CD4-positive, alpha-beta T cell treated with Interleukin-6 at 100 ng/mL for 8 hours (primary cell): Measurements from ENCODE around the gene TTC14.

ENCODE experiments used
- DNase-seq: peaks from one replicate; pipeline ENCODE4 v3.0.0-alpha.2; 2020; ENCODE audit warnings: mixed read lengths, low spot score

The TTC14 gene

DNA sequence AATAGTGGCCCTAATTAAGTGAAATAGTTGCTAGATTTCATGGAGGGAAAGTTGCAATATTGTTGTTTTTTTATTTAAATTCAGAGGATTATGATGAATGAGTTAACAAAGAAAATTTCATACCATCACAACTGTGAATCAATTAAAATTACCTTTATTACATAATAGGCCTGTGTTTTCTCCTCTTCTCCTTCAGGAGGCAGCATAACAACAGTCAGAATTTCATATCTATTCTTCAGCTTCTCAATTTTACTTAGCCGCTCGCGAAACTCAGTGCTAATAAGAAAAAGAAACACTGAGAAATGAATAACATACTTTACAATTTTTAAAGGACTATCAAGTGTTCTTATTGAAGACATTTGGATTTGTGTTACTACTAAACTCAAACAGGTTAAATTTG, 29.4 kb downstream of the TTC14 start:
- no peak for DNase-seq

DNA sequence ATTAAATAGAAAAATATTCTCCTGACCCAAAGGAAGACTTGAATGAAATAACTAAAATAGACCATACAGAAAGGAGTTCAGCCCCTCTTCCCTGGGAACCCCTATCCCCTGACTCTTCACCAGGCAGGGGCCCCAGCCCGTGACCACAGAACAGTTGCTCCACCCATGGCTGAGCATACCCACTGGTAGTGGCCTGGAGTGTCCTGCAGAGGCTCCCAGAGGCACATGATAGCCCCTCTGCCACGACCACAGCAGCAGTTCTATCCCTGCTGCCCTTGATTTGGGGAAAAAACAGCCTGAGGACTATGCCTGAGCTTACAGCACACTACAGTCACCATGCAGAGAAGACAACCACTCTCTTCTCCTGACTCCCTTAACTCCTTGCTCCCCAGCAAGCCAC, 31.8 kb downstream of the TTC14 start:
- DNase-seq = no peak

DNA sequence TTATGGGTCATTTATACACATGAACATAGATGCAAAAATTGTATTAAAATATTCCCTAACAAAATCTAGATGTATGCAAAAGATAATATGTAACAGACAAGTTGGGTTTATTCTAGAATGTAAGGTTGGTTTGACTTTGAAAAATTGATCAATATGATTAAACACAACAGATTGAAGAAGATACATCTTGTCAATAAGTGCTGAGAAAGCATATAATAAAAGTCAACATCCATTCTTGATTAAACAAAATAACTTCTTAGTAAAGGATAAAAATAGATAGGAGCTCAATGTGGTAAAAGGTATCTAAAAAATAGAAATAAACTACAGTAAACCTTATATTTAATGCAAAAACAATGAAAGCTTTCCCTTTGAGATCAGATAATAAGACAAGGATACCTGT, 39.0 kb downstream of the TTC14 start:
- DNase-seq = no peak

DNA sequence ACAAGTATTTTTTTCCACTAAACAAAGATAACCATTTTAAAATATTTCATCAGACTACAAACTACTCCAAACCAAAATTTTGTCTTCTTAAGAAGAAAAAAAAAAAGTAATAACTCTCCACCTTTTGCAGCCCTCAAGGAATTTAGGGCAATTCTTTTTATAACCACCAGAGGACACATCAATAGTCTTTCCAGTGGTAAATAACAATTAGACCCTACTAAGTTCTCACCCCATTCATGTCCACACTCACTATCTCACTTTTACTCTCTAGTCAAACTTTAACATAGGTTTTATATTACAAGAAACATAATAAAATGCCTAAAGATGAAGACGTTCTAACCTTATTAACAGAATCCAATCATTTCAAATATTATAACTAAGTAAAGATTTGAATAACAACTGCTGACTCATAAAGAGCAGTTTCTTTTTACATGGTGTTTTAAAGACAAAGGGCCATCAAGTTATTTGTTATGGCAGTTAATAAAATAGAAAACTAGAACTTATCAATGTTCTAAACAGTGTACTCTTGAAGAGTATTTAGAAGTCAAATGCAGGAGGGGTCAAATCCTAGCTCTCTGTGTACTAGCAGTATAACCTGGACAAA, 44.3 kb downstream of the TTC14 start:
- DNase-seq = no peak

DNA sequence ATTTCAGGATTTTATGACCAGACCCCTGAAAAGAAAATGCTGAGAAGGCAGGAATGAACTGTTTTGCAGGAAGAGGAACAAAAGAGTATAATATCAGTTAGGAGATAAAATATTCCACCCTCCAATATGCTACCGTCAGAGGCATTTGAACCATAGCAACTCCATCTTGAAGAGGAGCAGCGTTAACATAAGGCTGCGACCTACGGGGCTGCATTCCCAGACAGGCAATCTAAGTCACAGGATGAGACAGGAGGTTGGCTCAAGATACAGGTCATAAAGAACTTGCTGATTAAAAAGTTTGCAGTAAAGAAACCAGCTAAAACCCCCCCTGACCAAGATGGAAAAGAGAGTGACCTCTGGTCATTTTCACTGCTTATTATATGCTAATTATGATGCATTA, 54.4 kb downstream of the TTC14 start:
- DNase-seq = no peak

DNA sequence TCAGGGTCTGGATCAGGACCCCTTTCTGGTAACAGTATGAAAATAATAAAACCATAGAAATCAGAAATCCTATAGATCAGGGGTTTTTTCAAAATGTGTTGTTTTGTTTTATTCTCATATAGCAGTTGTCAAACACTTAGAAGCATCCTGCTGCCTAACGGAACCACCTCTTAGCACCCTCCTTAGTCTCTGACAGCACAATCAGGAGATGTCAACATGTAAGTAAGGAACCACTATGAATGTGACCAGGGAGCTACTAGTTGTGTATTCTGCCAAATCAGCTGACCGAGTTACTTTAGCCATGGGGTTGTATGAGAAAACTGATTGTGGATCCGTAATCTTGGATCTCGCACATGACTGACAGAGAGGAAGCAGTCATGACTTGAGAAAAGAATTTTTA, 55.1 kb downstream of the TTC14 start:
- no peak for DNase-seq
